GOT3 (cell line): ENCODE measurements around the gene USP21.
A peak's percentile ranks its signal among the peaks of the same experiment; 100 is the strongest.

Experiments
- DNase-seq: peaks from one replicate; lab custom pipeline; 2025; ENCODE audit warnings: mixed read lengths; lab: John Stamatoyannopoulos, UW

Gene USP21

GRCh38 chr1:161193561-161194235 is 34.4 kb downstream of the USP21 start:
- no peak for DNase-seq

DNA sequence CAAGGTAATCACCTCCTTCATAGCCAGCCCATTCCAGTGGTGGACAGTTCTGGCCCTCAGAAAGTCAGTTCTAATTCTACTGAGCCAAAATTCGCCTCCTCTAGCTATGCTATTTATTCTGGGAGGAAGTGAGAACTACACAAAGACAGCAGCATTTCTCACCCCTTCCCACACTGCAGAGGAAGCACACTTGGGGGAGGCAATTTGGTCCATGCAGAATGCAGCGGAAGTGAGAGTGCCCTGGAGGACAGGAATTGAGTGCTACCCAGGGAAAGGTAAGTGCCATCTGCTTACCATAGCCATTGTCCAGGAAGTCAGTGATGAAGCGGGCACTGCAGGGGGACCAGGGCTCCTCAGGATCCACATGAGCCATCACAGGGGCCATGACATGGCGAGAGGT is 35.9 kb downstream of the USP21 start:
- no peak for DNase-seq

DNA sequence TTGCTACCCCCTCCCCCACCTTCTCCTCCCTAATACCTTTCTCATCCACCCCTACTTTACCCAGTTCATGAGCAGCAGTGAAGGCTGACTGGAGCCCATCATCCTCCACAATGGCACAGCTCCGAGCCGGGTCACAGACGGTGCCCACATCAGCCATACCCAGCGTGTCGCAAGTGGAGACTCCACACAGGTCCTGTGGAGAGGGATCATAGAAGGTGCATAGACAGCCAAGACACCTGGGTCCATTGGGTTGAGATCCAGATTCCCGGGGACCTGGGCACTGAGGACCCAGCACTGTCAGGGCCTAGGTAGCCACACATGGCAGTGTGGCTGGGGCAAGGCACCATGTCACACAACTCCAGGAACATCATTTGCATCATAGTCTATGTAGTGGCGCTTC is 36.8 kb downstream of the USP21 start:
- DNase-seq, result no peak

DNA sequence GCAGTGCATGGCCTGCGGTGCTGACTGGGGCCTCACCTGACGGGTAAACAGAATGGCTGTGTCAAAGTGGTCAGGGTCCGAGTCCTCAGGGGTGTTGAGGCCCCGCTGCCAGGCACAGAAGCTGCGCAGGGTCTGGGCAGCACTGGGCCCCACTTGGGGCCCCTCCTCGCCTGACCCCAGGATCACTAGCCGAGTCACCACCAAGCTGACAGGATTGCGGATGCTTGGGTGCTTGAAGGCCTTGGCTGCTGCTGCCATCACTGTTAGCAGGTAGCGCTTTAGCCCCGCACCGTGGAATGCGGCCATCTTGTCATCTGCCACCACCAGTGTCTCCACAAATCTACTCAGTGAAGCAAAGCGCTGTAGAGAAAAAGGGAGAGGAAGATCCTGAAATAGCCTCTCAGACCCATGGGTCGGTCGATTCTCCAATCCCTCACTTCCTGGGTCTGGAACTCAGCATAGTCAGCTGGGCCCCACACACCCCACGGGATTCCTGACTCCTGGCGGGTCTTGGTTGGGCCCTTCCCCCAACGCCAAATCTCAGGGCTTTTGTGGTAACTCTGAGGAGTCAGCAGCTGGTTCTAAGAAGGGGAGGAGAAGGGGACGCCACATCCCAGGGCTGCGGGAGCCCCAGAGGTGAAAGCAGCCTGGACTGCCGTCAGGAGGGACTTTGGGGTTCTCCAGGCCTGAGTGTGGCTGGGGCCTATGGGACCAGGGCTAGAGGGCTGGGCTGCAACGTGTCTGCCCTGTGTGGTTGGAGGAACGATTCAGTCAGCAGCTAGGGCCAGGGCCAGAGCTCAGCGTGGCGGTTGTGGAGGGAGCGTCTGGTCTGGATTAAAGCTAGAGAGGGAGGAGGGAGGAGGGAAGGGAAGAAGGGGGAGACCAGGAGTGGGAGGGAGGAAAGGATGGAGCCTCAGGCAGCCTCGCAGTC is 37.5 kb downstream of the USP21 start:
- DNase-seq, result no peak

DNA sequence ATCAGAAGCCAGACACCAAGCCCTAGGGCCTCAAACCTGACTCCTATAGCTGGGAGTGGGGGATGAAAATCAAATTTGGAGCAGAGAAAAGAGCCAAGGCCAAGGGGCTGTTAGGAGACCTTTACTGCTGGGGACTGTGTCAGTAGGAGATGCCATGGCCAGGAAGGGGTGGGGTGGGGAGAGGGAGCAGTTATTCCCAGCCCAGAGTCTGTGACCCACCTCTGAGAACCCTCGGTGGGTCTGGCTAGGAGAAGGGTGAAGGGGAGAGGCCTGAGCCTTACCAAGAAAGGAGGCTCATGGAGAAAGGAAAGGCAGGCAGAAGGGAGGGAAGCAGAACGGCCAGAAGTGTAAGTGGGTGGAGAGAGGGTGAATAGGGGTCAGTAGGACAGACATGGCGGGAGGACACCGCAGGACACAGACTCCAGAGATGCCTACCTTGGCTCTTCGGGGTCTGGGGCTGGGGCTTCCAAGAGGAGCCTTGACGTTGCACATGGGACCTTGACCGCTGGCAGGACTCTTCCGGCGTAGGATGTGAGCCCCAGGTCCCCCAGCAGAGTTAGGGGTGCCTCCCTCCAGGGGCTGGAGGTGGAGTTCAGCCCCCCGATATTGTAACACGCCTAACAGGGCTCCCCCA is 38.4 kb downstream of the USP21 start:
- DNase-seq, result no peak

GRCh38 chr1:161198194-161198896 is 39.0 kb downstream of the USP21 start:
- no peak for DNase-seq

DNA sequence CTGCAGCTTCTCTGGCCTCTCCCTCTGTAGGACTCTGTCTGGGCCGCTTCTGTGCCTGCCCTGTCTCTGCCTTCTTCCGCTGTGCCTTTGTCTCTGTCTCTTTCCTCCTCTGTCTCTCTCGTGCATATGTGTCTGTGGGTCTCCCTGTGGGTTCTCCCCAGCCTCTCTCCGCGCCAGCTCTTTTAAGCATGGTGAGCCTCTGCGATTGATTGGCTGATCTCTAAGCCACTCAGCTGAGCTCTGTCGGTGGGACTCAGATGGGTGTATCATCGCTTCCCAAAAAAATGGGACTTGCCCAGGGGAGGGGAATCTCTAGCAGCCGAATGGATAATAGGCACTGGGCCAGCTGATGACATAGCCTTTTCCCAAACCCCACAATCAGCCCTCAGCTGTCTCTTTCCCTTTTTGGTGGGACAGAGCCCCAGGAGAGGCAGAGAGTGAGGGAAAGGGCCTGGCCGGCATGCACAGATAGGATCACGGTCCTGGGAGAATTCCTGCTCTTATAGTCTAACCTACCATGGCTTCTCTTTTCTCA is 39.7 kb downstream of the USP21 start, which contains the start of gene ADAMTS4:
Gene ADAMTS4 (minus strand): TSS at position 158 of the 535 bp plus-strand sequence. CDS start 427 bp downstream, outside the sequence.
- peak; percentile 52 for DNase-seq

DNA sequence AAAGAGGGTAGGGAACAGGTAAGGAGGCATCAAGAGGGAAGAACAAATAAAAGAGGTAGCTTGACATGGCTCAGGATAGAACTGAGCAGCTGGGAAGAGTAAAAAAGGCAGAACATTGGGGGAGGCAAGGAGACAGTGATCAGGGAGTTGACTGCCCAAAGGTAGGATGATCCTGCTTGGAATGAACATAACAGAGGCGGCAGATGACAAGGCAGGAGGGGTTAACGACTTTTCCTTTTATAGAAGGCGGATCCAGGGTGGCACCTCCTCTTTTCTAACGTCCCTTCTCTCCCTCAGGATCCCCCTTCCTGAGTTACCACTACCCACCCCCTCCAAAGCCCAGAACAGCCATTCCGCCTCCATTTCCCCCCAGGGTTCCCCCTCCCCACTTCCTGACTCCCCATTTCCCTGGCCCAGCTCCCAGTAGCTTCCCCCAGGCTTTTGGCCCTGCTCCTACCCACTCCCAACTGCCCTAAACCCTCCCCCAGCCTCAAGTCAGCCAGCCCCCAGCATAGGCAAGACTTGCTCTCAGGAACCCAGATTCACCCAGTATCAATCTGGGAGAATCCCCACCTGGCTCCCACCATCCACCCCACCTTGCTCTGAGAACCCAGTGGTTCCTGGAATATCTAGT is 40.3 kb downstream of the USP21 start:
- no peak for DNase-seq

GRCh38 chr1:161200421-161200991 is 41.2 kb downstream of the USP21 start:
- no peak for DNase-seq

GRCh38 chr1:161200992-161201835 is 41.9 kb downstream of the USP21 start:
- DNase-seq, result no peak

GRCh38 chr1:161201836-161202712 is 42.8 kb downstream of the USP21 start, which contains the start of gene NDUFS2:
Gene NDUFS2 (plus strand): TSS chr1:161202367. CDS start chr1:161202386, 19 bp downstream.
- peak; percentile 83 for DNase-seq

GRCh38 chr1:161206411-161207140 is 47.3 kb downstream of the USP21 start:
- DNase-seq, result no peak

GRCh38 chr1:161207173-161207572 is 47.9 kb downstream of the USP21 start:
- DNase-seq, result no peak

DNA sequence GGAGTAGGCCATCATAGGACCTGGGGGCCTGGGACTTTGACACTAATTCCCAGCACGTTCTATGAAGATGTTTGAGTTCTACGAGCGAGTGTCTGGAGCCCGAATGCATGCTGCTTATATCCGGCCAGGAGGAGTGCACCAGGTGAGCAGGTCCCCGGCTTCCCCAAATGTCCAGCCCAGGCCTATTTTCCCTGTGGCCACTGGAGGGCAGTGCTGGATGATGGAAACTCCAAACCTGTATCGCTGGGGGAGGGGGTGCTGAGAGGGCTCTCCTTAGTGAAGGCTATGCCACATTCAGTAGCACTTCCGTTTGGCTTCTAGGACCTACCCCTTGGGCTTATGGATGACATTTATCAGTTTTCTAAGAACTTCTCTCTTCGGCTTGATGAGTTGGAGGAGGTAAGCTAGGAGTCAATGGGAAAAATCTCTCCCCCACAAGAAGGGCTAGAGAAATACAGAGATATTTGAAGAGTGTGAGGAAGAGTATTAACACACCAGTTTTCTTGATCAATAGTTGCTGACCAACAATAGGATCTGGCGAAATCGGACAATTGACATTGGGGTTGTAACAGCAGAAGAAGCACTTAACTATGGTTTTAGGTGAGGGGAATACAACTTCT is 50.6 kb downstream of the USP21 start:
- no peak for DNase-seq

DNA sequence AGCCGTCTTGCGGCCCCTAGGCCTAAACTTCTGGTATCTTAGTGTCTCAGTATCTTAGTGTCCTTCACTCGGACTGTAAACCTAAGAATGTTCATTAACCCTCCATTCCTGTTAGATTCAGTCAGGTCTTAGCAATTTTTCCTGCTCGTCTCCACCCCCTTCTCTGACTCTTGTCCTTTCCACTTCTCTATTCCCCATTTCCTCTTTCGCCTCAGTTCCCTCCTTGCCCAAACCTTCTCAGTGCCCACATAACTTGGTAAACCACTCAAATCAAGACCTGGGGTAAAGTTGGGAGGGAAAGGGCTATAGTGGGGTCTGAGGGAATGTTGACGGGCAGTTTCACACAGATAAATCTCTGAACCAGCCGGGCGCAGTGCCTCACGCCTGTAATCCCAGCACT is 55.1 kb downstream of the USP21 start:
- no peak for DNase-seq

DNA sequence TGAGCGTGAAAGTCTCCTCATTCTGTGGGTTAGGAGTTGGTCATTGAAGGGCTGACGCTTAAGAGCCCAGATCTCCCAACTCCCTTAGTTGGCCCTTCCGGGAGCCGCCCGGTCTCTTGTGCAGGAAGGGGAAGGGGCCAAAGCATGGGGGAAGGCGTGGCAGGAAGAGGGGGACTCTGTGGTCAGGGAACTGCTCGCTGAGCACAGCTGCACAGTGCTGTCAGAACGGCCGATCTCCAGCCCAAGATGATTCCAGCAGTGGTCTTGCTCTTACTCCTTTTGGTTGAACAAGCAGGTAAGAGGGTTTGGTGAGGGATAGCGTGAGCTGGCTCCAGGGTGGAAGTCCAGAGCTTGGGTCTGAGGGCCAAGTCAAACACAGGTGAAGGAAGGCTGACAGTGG is 55.8 kb downstream of the USP21 start, which contains the start of gene FCER1G:
Gene FCER1G (plus strand): TSS at position 220 of the 400 bp plus-strand sequence. CDS start 27 bp downstream, at position 247.
- DNase-seq, result no peak
